ENCODE measurements around the gene TP53BP2. TPM values are rescaled to one million over a fixed set of nuclear protein-coding genes. Genes with fewer than 3 reads are reported as not detected.
"Not testable (repeated sequence)": the region's sequence is repeated elsewhere in the genome, so short reads cannot be mapped to it uniquely, and the experiment has no call there.

Gene TP53BP2, protein sequence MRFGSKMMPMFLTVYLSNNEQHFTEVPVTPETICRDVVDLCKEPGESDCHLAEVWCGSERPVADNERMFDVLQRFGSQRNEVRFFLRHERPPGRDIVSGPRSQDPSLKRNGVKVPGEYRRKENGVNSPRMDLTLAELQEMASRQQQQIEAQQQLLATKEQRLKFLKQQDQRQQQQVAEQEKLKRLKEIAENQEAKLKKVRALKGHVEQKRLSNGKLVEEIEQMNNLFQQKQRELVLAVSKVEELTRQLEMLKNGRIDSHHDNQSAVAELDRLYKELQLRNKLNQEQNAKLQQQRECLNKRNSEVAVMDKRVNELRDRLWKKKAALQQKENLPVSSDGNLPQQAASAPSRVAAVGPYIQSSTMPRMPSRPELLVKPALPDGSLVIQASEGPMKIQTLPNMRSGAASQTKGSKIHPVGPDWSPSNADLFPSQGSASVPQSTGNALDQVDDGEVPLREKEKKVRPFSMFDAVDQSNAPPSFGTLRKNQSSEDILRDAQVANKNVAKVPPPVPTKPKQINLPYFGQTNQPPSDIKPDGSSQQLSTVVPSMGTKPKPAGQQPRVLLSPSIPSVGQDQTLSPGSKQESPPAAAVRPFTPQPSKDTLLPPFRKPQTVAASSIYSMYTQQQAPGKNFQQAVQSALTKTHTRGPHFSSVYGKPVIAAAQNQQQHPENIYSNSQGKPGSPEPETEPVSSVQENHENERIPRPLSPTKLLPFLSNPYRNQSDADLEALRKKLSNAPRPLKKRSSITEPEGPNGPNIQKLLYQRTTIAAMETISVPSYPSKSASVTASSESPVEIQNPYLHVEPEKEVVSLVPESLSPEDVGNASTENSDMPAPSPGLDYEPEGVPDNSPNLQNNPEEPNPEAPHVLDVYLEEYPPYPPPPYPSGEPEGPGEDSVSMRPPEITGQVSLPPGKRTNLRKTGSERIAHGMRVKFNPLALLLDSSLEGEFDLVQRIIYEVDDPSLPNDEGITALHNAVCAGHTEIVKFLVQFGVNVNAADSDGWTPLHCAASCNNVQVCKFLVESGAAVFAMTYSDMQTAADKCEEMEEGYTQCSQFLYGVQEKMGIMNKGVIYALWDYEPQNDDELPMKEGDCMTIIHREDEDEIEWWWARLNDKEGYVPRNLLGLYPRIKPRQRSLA
- total RNA-seq (10 to 100 TPM; 17.1 to 34.0 (median 25.8) TPM), polyA plus RNA-seq (10 to 100 TPM; 10.6 to 15.1 (median 13.9) TPM)
- long read RNA-seq, donor 1, full-length matches to known transcripts = 7 of 15 reads
- long read RNA-seq, donor 1, partial matches to known transcripts = 6 of 15 reads
- long read RNA-seq, donor 1, other reads (novel, unspliced or antisense) = 2 of 15 reads
- long read RNA-seq, donor 2, full-length matches to known transcripts = 14 of 33 reads
- long read RNA-seq, donor 2, partial matches to known transcripts = 15 of 33 reads
- long read RNA-seq, donor 2, other reads (novel, unspliced or antisense) = 4 of 33 reads

DNA sequence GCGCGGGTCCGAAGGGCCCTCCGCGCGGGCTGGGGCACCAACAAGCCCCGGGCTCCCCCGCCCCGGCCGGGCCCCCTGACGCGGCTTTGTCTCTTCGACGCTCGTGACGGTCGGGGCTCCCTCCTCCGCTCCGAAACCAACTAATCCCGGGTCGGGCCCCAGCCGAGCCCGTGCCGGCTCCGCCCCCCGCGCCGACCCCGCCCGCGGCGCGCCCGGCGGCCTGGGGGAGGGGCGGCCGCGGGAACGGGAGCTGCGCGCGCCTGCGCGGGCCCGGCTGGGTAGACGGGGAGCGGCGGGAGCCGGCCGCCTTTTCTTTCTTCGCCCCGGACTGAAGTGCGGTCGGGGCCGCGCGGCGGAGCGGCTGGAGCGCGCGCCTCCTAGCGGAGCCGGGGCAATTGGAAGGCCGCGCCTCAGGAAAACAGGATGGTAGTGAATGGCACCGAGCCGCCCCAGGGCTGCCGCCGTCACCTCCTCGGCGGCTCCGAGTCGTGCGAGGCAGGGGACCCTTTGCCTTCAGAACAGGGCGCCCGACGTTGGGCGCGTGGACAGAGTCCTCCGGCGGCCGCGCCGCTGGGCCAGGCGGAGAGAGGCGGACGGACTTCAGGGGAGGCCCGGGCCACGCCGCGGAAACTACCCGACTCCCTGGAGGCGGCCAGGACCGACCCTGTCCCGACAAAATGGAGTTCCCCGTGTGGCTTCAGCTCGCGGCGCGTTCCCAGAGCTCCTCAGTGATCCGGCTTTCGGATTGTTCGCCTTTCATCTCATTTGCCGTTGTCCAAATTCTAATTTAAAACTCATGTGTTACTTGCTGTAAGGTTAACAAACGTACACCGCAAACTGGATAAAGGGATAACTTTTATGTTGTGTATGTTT, at the start of gene TP53BP2:
TP53BP2 (minus strand) TSS at position 138 of the 873 bp plus-strand sequence. CDS start 267 bp downstream, outside the sequence.
- Histone ChIP-seq H3K9me3 (no peaks in the 10 kb centered on the region), H3K4me3 (peak within 1 kb of the TSS; percentile 91), H3K4me1 (peaks cover 41% of the 10 kb centered on the region), H3K36me3 (ENCODE audit: insufficient read depth in 1 of 2, low read depth in 1 of 2) (no peaks in the 10 kb centered on the region), H3K27ac (peak within 1 kb of the TSS; percentile 100), H3K27me3 (ENCODE audit: insufficient read depth in 3 of 3, low read length in 2 of 3) (no peaks in the 10 kb centered on the region)
- 0 to 1% (median 1%) methylated on average over 52 to 107 of the region's 107 CpGs for WGBS, 3 donors
- intact Hi-C loops (cut with DNase I) = loop anchor here (1.0 to 5.0 kb wide), 4 partner anchors 34 to 132 kb away; no protein-coding TSS in a partner anchor
- peak; percentile 88 to 96 for DNase-seq
- peak; percentile 93 to 96 (median 94) for ATAC-seq
- TF ChIP-seq, protein P1, sequence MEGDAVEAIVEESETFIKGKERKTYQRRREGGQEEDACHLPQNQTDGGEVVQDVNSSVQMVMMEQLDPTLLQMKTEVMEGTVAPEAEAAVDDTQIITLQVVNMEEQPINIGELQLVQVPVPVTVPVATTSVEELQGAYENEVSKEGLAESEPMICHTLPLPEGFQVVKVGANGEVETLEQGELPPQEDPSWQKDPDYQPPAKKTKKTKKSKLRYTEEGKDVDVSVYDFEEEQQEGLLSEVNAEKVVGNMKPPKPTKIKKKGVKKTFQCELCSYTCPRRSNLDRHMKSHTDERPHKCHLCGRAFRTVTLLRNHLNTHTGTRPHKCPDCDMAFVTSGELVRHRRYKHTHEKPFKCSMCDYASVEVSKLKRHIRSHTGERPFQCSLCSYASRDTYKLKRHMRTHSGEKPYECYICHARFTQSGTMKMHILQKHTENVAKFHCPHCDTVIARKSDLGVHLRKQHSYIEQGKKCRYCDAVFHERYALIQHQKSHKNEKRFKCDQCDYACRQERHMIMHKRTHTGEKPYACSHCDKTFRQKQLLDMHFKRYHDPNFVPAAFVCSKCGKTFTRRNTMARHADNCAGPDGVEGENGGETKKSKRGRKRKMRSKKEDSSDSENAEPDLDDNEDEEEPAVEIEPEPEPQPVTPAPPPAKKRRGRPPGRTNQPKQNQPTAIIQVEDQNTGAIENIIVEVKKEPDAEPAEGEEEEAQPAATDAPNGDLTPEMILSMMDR (IDR thresholded peaks at IDR 0.05) = peak; percentile 71

DNA sequence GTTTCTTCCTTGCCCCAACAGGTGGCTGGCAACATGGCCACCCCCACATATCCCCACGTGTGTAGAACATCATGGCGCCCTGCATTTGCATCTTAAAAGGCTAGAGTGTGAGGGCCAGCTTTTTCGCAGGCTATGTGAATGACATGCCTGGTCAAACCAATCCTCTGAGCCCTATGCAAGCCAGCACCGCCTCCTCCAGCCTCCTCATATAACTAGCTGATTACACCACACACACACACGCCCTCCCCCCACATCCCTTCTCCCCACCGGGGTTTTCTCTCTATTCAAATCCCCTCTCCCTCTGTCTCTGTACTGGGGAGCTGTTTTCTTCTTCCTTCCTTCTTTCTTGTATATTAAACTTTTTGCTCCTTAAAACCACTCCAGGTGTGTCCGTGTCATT, 44.7 kb upstream of the TP53BP2 start:
- H3K9me3 ChIP-seq; H3K4me3 ChIP-seq; H3K27ac ChIP-seq; ATAC-seq; DNase-seq; H3K4me1 ChIP-seq; intact Hi-C loops (cut with DNase I); H3K27me3 ChIP-seq (ENCODE audit: insufficient read depth in 3 of 3, low read length in 2 of 3); H3K36me3 ChIP-seq (ENCODE audit: insufficient read depth in 1 of 2, low read depth in 1 of 2): not testable (repeated sequence)
- WGBS, 3 donors = 66 to 73% (median 70%) methylated on average over 3 to 6 of the region's 7 CpGs

DNA sequence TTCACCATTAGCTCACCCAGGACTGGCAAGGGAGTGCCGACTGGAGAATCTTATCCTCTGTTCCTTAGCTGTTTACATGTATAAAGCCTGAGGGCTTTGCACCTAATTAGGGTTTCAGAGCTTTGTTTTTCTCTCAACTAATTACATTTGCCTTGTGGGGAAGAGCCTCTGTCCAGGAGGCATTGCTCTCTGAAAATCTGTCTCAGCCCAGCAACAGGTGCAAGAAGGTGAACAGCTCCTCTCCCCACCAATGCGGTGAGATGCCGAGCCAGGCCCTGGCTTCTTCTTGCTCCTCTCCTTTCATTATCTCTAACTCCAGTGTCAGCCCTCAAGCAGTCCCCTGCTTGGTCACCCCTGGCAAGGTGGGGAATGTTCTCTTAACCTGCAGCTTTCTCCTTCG, 43.6 kb upstream of the TP53BP2 start:
- WGBS, 3 donors = 66 to 84% (median 68%) methylated on average over 2 to 4 of the region's 4 CpGs
- H3K4me1 ChIP-seq; DNase-seq; H3K36me3 ChIP-seq (ENCODE audit: insufficient read depth in 1 of 2, low read depth in 1 of 2); H3K27me3 ChIP-seq (ENCODE audit: insufficient read depth in 3 of 3, low read length in 2 of 3); intact Hi-C loops (cut with DNase I); H3K4me3 ChIP-seq; ATAC-seq; H3K9me3 ChIP-seq: not testable (repeated sequence)
- H3K27ac ChIP-seq = peak overlapping the region; percentile 95

DNA sequence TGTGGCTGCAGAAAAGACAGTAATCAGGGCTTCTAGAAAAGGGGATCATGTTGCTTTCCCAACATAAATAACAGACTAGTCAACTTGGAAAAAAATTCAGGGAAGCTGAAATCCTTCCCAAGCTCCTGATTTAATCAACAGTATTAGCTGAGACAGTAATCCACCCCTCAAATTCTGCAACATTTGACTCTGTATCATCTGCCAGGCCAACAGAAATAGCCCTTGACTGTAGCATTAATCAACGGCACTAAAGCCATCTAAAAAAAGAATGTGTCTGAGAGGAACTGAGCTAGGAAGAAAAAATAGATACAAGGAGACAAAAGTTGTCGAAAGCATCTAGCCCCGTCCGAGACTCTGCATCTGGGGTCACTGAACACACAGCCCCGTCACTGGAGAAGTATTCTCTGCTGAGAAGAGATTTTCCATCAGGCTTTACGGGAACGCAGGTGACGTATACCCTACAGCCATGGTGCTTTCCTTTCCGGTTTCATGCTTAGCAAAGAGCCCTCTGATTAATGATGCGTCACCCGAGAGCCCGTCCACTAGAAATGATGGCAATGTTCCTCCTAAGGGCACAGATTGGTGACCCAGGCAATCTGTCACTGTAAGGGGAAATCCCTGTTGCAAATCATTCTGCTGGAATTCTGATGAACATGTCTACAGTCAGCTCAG, 42.1 kb upstream of the TP53BP2 start:
- 14 to 22% (median 15%) methylated on average over 12 of the region's 12 CpGs for WGBS, 3 donors
- DNase-seq (peak; percentile 47 to 63), ATAC-seq (peak; percentile 93 to 97 (median 94))
- no peaks in the 10 kb centered on the region for H3K27me3 ChIP-seq (ENCODE audit: insufficient read depth in 3 of 3, low read length in 2 of 3)
- intact Hi-C loops (cut with DNase I) = loop anchor here in 1 of 2 donors (2.0 kb wide), 1 partner anchor 41 kb away; no protein-coding TSS in a partner anchor
- H3K36me3 ChIP-seq (ENCODE audit: insufficient read depth in 1 of 2, low read depth in 1 of 2) = no peaks in the 10 kb centered on the region
- TF ChIP-seq, protein P1 (IDR thresholded peaks at IDR 0.05) = no peak
- H3K27ac ChIP-seq = peak overlapping the region; percentile 95
- H3K9me3 ChIP-seq = no peaks in the 10 kb centered on the region
- peaks cover 6% of the 10 kb centered on the region for H3K4me1 ChIP-seq
- H3K4me3 ChIP-seq = peak overlapping the region; percentile 33
